K562 (cell line): ENCODE measurements around the gene TMEM167B. TPM values are rescaled to one million over a fixed set of nuclear protein-coding genes. Genes with fewer than 3 reads are reported as not detected.

Experiments used
- BRCA1 ChIP-seq, 2 experiments: fragments of 450-650 bp in 1 of 2; sonication (generic) in 1 of 2; formaldehyde crosslinking in 1 of 2; IDR thresholded peaks; 2 replicates each; pipeline versions ENCODE4 v1.5.0 to v1.6.1; 2017 to 2020; ENCODE audit warnings: mild to moderate bottlenecking in 1 of 2, missing genetic modification reagents in 1 of 2
- BRF1 ChIP-seq: IDR thresholded peaks from 3 replicates; pipeline ENCODE4 v1.6.1; 2011; ENCODE audit warnings: borderline replicate concordance, mild to moderate bottlenecking; ENCODE audit not compliant: insufficient read length; ENCODE audit errors: extremely low read depth
- DPF2 ChIP-seq: fragments of 450-650 bp; IDR thresholded peaks from 2 replicates; pipeline ENCODE4 v1.6.1; 2016
- ETV1 ChIP-seq: fragments of 450-650 bp; conservative IDR thresholded peaks from 2 replicates; pipeline ENCODE4 v1.6.1; 2016; ENCODE audit warnings: missing genetic modification characterization, control low read depth, low read depth, missing compliant biosample characterization
- FOSL1 ChIP-seq: fragments of 200-800 bp; sonication (Bioruptor generic); conservative IDR thresholded peaks from 2 replicates; pipeline ENCODE4 v1.6.1; 2016; ENCODE audit warnings: missing genetic modification characterization, missing compliant biosample characterization
- GTF2E2 ChIP-seq: fragments of 200-800 bp; sonication (Bioruptor generic); IDR thresholded peaks from 2 replicates; pipeline ENCODE4 v1.6.1; 2016; ENCODE audit warnings: missing genetic modification characterization, missing compliant biosample characterization
- HDAC1 ChIP-seq, 2 experiments: fragments of 450-650 bp; IDR thresholded peaks; 2 replicates each; pipeline ENCODE4 v1.6.1; 2016 to 2017; ENCODE audit warnings: inconsistent platforms in 1 of 2, mild to moderate bottlenecking in 1 of 2, moderate library complexity in 1 of 2
- HMG20B ChIP-seq: fragments of 250-450 bp; sonication (Bioruptor Pico); IDR thresholded peaks from 2 replicates; pipeline ENCODE4 v1.5.0; 2021; ENCODE audit warnings: mild to moderate bottlenecking
- KAT8 ChIP-seq: fragments of 450-650 bp; IDR thresholded peaks from 2 replicates; pipeline ENCODE4 v1.6.1; 2016; ENCODE audit warnings: low read depth, mild to moderate bottlenecking
- KLF6 ChIP-seq: fragments of 250-450 bp; sonication (Bioruptor Pico); IDR thresholded peaks from 2 replicates; pipeline ENCODE4 v1.4.0; 2020; ENCODE audit warnings: mild to moderate bottlenecking, moderate library complexity, borderline replicate concordance
- MITF ChIP-seq: IDR thresholded peaks from 2 replicates; pipeline ENCODE4 v1.6.1; 2014; ENCODE audit warnings: antibody characterized with exemption
- MLX ChIP-seq, 2 experiments: fragments of 450-650 bp in 1 of 2; sonication (generic) in 1 of 2; formaldehyde crosslinking; conservative IDR thresholded peaks; 2 replicates each; pipeline versions ENCODE4 v1.4.0 to v1.8.1; 2020 to 2022; ENCODE audit warnings: mild to moderate bottlenecking in 1 of 2, missing genetic modification reagents in 1 of 2
- NR0B1 ChIP-seq: fragments of 450-650 bp; IDR thresholded peaks from one replicate; pipeline ENCODE4 v1.6.1; 2018; ENCODE audit warnings: mild to moderate bottlenecking, moderate library complexity; ENCODE audit not compliant: partially characterized antibody
- PHF8 ChIP-seq: fragments of 200-600 bp; sonication (generic); IDR thresholded peaks from 2 replicates; pipeline ENCODE4 v1.6.1; 2012; ENCODE audit warnings: mixed run types, mild to moderate bottlenecking, inconsistent platforms, low read length, moderate library complexity, borderline replicate concordance
- RBFOX2 ChIP-seq: fragments of 200-400 bp; formaldehyde crosslinking; IDR thresholded peaks from 2 replicates; pipeline ENCODE4 v1.6.1; 2017; ENCODE audit warnings: low read depth, mild to moderate bottlenecking, low read length, moderate library complexity
- TGIF2 ChIP-seq: sonication (generic); formaldehyde crosslinking; IDR thresholded peaks from 2 replicates; pipeline ENCODE4 v1.8.1; 2022; ENCODE audit warnings: mild to moderate bottlenecking, missing genetic modification reagents, moderate library complexity
- XRCC4 ChIP-seq: IDR thresholded peaks from one replicate; pipeline ENCODE4 v1.6.1; 2011; ENCODE audit not compliant: insufficient read depth, insufficient read length; ENCODE audit errors: extremely low read depth
- ZBTB49 ChIP-seq: sonication (generic); formaldehyde crosslinking; IDR thresholded peaks from 2 replicates; pipeline ENCODE4 v1.8.0; 2022; ENCODE audit warnings: missing genetic modification reagents, mild to moderate bottlenecking, borderline replicate concordance
- ZNF263 ChIP-seq: sonication (generic); formaldehyde crosslinking; IDR thresholded peaks from 2 replicates; pipeline ENCODE4 v1.8.0; 2022; ENCODE audit warnings: mild to moderate bottlenecking, missing genetic modification reagents, borderline replicate concordance
- polyA plus RNA-seq, 8 experiments: library from polyadenylated mRNA; depleted of rRNA in 4 of 8; stranded (reverse) in 5 of 8; unstranded in 3 of 8; fragments of >200 nt; fragmentation: Nextera tagmentation in 2 of 8; fragmentation: Illumina TruSeq in 1 of 8; extraction: Ambion mirVana in 2 of 8; extraction: Trizol in 1 of 8; gene quantifications; 2 replicates each; pipeline versions ENCODE4 v1.2.1 to v1.2.3, GENCODE V29; 2011 to 2014; ENCODE audit warnings: inconsistent platforms in 1 of 8, missing spikeins in 1 of 8
- total RNA-seq, 7 experiments: library from RNA; depleted of rRNA in 6 of 7; stranded (reverse); fragments of >200 nt in 6 of 7; fragmentation: Illumina TruSeq in 2 of 7; extraction: Trizol in 2 of 7; gene quantifications; 2 replicates each; pipeline versions ENCODE4 v1.2.1 to v1.2.3, GENCODE V29; 2011 to 2021; ENCODE audit warnings: low replicate concordance in 1 of 7

The TMEM167B gene
- total and polyA plus RNA-seq, 9 of the 15 experiments (the other 6 are each of a cell fraction or from before 2014, with no cell fraction given), result 17.2 to 36.4 (median 32.2) TPM

GRCh38 chr1:109099938-109100773, 9.6 kb downstream of the TMEM167B start (continued):
- TF ChIP-seq ZBTB49 (CRISPR knock-in tag), result no peak
- peak in 1 of 2 experiments; percentile 87; a peak in 2 of 4 replicates for TF ChIP-seq HDAC1 (IDR thresholded peaks at IDR 0.05)
- peak; percentile 64; the same call in 1 of the 2 replicates for TF ChIP-seq HMG20B (CRISPR knock-in tag)
- TF ChIP-seq ETV1, result peak; percentile 99
- no peak for TF ChIP-seq XRCC4
- TF ChIP-seq MITF, result 0 out of 2 replicates have a peak, but pooled peaks have one; percentile 56
- peak; percentile 76 to 98; a peak in 3 of 4 replicates for TF ChIP-seq MLX (CRISPR knock-in tag; conservative IDR thresholded peaks at IDR 0.05)
- peak; percentile 59; the same call in 1 of the 2 replicates for TF ChIP-seq FOSL1 (tag)
- no peak for TF ChIP-seq KAT8
- peak; percentile 99 for TF ChIP-seq PHF8
- TF ChIP-seq KLF6, result peak; percentile 36; the same call in 1 of the 2 replicates
- TF ChIP-seq ZNF263 (CRISPR knock-in tag), result peak; percentile 75
- peak; percentile 72; the same call in 1 of the 2 replicates for TF ChIP-seq TGIF2 (CRISPR knock-in tag)
- TF ChIP-seq BRF1, result no peak
- TF ChIP-seq GTF2E2 (tag), result no peak; the same call in 1 of the 2 replicates
- TF ChIP-seq RBFOX2, result peak; percentile 99
- TF ChIP-seq BRCA1 (IDR thresholded peaks at IDR 0.05), result no peak
- TF ChIP-seq BRCA1 (CRISPR knock-in tag; IDR thresholded peaks at IDR 0.05), result peak; percentile 93; the same call in 1 of the 2 replicates
- TF ChIP-seq NR0B1, result no peak
- peak; percentile 61 for TF ChIP-seq DPF2
